GM12874 (cell line): Measurements from ENCODE around the gene C6orf141.

Experiments used
- TF ChIP-seq, protein P1 (sequence below): IDR thresholded peaks from 2 replicates; pipeline ENCODE4 v1.5.1; 2011; ENCODE audit warnings: low read depth, mild to moderate bottlenecking, control low read depth, low read length, moderate library complexity; ENCODE audit not compliant: insufficient read depth

The C6orf141 gene

DNA sequence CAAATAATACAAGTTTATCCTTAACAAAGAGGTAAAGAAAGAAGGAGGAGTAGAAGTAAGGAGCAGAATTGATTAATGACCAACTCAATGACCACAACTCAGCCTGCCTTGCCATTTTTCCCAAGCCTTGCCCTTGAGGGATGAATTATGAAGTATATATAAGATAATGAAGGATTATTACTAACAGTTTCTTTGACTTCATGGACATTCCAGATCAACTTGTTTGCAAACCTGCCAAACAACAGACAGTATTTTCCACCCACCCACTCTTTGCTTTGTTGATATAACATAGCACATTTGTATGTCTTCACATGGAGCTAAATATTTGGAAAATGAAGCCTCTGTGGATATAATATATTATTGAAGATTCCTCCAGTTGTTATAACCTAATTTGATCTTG lies 9.9 kb upstream of the C6orf141 start:
- TF ChIP-seq, protein P1, sequence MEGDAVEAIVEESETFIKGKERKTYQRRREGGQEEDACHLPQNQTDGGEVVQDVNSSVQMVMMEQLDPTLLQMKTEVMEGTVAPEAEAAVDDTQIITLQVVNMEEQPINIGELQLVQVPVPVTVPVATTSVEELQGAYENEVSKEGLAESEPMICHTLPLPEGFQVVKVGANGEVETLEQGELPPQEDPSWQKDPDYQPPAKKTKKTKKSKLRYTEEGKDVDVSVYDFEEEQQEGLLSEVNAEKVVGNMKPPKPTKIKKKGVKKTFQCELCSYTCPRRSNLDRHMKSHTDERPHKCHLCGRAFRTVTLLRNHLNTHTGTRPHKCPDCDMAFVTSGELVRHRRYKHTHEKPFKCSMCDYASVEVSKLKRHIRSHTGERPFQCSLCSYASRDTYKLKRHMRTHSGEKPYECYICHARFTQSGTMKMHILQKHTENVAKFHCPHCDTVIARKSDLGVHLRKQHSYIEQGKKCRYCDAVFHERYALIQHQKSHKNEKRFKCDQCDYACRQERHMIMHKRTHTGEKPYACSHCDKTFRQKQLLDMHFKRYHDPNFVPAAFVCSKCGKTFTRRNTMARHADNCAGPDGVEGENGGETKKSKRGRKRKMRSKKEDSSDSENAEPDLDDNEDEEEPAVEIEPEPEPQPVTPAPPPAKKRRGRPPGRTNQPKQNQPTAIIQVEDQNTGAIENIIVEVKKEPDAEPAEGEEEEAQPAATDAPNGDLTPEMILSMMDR: no peak

DNA sequence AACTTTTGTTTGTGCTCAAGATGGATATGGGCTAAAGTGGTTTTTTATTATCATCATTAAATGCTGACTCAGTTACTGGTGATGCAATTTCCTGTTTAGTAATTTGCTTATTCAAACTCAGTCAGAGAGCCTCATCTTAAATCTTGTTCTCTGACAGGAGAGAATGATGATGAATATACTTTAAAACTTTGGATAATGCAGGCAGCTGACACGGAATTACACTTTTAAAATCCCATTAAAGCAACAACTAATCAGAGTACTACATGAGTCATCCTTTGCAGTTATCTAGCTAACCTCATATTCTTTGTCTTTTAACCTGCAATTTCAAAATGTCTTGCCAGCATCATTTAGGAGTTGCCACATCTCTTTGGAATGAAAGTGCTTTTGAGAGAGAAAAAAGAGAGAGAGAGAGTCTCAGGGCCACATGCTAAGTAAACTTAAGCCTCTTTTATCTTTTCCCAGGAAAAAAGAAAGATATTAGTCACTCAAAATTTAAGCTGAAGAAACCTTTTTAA lies 9.2 kb upstream of the C6orf141 start:
- TF ChIP-seq, protein P1: no peak

DNA sequence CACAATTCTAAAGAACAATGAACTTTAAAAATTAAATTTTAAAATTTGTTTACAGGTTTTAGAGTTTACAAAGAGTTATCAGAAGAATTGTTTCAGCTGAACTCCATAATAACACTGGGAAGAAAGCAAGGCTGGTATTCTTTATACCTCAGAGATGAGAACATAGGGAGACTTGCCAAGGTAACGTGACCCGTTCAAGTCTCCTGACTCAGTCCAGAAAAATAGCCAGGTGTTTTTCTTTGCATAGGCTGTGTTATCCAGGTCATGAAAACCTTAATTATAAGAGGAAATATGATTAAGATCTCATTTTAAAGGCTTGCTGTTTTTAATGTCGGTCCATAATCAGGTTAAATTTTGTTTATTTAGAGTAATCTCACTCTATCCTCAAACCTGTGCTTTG lies 8.5 kb upstream of the C6orf141 start:
- TF ChIP-seq, protein P1: no peak

DNA sequence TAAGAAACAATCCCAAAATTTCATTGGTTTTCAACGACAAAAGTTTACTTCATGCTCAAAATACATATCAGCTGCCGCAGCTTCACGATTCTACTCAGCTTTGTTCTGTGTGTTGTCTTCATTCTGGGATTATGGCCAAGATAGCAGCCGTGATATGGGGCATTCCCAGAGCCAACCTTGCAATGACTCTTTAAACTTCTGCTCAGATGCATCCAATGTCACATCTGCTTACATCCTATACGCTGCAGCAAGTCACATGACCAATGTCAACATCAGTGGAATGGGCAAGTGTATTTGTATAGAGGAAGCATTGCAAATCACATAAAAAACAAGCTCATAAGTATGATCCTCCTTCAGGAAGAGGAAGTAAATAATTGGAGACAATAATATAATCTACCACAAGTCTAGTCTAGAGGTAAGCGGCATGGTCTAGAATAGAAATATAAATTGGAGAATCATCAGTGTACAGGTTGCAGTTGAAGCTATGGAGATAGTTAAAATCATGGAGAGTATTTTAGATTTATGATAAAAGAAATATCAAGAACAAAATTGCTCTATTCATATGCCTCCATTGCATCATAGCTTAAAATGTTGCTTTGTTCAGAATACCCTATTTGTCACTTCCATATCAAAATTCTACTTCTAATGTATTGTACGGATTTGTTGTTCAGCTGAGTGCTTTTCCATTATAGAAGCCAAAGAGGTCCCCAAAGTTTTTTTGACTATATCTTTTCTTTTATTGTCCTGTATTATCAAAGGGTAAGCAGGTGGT lies 7.2 kb upstream of the C6orf141 start:
- TF ChIP-seq, protein P1: no peak

DNA sequence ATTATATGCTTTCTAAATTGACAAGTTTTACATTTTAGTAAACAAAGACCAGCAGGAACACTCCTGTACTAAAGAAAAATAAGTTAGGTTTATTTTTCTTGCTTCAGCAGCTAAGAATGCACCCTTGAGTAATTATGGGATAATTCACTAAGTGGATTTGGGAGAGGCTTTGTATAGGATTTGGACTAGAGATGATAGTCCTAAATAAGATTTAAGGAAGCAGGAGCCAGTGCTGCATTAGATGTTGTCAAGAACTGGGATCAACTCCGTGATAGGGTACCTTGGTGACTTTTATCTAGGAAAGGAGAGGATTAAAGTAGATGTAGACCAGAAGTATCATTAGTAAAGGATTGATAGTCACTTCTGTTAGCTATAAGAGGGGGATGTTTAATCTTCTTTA lies 4.1 kb upstream of the C6orf141 start:
- TF ChIP-seq, protein P1: no peak

DNA sequence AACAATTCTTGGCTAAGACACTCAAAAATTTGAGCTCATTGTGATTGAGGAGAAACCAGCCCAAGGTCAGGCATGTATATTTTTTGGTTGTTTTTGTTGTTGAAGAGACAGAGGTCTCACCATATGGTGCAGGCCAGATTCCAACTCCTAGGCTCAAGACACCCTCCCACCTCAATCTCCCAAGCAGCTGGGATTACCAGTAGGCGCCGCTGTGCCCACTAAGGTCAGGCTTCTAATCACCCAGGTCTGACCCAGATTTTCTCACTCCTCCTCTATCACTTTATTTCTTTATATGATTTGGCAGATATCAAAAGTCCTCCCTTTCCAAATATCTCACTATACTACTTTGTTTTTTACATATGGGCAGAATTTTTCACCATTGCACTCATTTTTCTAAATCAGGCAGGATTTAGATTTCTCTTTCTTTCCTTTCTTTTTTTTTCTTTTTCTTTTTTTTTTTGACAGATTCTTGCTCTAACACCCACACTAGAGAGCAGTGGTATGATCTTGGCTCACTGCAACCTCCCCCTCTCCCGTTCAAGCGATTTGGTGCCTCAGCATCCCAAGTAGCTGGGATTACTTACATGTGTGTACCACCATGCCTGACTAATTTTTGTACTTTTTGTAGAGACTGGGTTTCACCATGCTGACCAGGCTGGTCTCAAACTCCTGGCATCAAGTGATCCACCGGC lies 1.7 kb upstream of the C6orf141 start:
- TF ChIP-seq, protein P1: no peak

DNA sequence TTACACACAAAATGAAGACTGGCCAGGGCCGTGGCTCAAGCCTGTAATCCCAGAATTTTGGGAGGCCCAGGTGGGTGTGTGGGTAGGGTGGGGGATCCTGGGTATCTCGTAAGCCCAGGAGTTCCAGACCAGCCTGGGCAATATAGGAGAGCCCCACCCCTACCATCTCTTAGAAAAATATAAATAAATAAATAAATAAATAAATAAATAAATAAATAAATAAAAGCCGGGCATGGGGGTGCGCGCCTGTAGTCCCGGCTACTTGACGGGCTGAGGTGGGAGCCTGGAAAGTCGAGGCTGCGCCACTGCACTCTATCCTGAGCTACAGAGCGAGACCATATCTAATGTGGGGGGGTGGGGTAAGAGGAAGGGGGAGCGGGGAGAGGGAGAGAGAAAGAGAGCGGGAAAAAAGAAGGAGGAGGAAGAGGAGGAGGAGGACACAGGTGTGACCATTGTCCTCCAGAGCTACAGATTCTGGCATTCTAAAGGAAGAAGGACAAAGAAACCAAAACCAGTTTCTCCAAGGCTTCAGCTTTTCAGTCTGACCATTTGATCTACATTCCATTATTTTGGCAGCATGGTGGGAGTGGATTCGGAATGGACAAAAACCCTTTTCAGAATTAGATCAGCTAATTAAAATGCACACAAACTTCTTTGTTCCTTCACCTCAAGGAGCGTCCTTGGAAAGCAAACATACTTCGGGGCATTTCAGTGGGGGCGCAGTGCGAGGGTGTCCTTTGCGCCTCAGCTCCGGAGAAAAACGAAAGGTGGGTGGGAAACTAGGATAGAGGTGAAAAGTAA lies 577 bp upstream of the C6orf141 start:
- TF ChIP-seq, protein P1: no peak
